Prostate gland (tissue), 2 donors: ENCODE measurements around the gene GPRC5A. TPM values are rescaled to one million over a fixed set of nuclear protein-coding genes. Genes with fewer than 3 reads are reported as not detected.

Experiments
- DNase-seq: peaks from one replicate; pipeline ENCODE4 v3.0.0-alpha.2; 2019; ENCODE audit warnings: low spot score
- H3K27ac ChIP-seq, 2 donors: fragments of 200-600 bp; sonication (generic); 2 replicates each; pipeline ENCODE4 v1.5.1; 2017 to 2019
- H3K27me3 ChIP-seq: fragments of 200-600 bp; sonication (generic); replicated peaks from 2 replicates; pipeline ENCODE4 v1.5.1; 2019; ENCODE audit not compliant: insufficient read depth
- H3K36me3 ChIP-seq, 2 donors: fragments of 200-600 bp; sonication (generic); 1 replicate in 1 of 2; 2 replicates in 1 of 2; pipeline versions ENCODE4 v1.5.1 to v1.8.1; 2017 to 2019
- H3K4me1 ChIP-seq: fragments of 200-600 bp; sonication (generic); replicated peaks from 2 replicates; pipeline ENCODE4 v1.5.1; 2019
- H3K4me3 ChIP-seq, 2 donors: fragments of 200-600 bp; sonication (generic); 2 replicates each; pipeline ENCODE4 v1.5.1; 2017 to 2019
- H3K9me3 ChIP-seq: fragments of 200-600 bp; sonication (generic); 2 replicates; pipeline ENCODE4 v1.5.1; 2017
- POLR2A ChIP-seq: fragments of 450-650 bp; IDR thresholded peaks from one replicate; pipeline ENCODE4 v1.6.1; 2016; ENCODE audit warnings: antibody characterized with exemption, mild to moderate bottlenecking
- POLR2AphosphoS5 ChIP-seq: sonication (generic); formaldehyde crosslinking; IDR thresholded peaks from one replicate; pipeline ENCODE4 v1.6.1; 2017; ENCODE audit warnings: antibody characterized with exemption
- WGBS: methylation state at CpG from one replicate; pipeline ENCODE4 v1.1.5; 2018; 5-methylcytosine and 5-hydroxymethylcytosine counted together
- intact Hi-C: fragments of 100-400 bp; cut with DNase I; formaldehyde crosslinking; loops from one replicate; pipeline ENCODE4 v1.14.2; 2022
- total RNA-seq, 2 donors: library from RNA; depleted of rRNA; stranded (reverse); fragments of >200 nt; gene quantifications; one replicate each; pipeline ENCODE4 v1.1.0, GENCODE V29; 2016
- TF ChIP-seq, protein P1 (sequence below), 4 experiments: fragments of 200-600 bp in 2 of 4; fragments of 450-650 bp in 2 of 4; sonication (generic) in 2 of 4; IDR thresholded peaks; 1 replicate in 3 of 4; 2 replicates in 1 of 4; pipeline ENCODE4 v1.5.1; 2016 to 2019; ENCODE audit warnings: antibody characterized with exemption in 4 of 4, mild to moderate bottlenecking in 2 of 4, moderate library complexity in 2 of 4

GPRC5A gene
- total RNA-seq, 2 donors from 2014 or later, result 5.4 to 22.2 TPM

DNA sequence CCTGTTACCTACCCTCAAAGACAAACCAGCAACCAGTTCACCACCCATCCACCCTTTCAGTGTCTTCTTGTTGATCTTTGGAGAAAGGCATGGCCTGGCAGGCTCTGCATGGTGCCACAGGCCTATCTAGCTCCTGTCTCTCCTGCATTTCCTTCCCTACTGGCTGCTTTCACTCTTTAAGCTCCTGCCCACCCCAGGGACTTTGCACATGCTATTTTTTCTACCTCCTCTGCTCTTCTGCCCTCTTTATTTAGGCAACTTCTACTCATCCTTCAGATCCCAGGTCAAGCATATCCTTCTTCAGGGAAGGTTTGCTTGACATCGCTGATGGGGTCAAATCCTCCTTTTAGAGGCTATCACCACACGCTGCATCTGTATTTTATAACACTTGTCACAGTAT, 27.1 kb upstream of the GPRC5A start:
- H3K27me3 ChIP-seq, result no peaks in the 10 kb centered on the region
- 96% methylated on average over 2 of the region's 2 CpGs for WGBS
- no peaks in the 10 kb centered on the region for H3K36me3 ChIP-seq
- no peaks in the 10 kb centered on the region for H3K4me1 ChIP-seq
- H3K4me3 ChIP-seq, result no peak overlapping the region
- H3K27ac ChIP-seq, result no peak overlapping the region
- no peak for DNase-seq
- intact Hi-C loops, result no loop called here
- TF ChIP-seq POLR2A, result no peak
- no peak for TF ChIP-seq POLR2AphosphoS5
- TF ChIP-seq, protein P1, sequence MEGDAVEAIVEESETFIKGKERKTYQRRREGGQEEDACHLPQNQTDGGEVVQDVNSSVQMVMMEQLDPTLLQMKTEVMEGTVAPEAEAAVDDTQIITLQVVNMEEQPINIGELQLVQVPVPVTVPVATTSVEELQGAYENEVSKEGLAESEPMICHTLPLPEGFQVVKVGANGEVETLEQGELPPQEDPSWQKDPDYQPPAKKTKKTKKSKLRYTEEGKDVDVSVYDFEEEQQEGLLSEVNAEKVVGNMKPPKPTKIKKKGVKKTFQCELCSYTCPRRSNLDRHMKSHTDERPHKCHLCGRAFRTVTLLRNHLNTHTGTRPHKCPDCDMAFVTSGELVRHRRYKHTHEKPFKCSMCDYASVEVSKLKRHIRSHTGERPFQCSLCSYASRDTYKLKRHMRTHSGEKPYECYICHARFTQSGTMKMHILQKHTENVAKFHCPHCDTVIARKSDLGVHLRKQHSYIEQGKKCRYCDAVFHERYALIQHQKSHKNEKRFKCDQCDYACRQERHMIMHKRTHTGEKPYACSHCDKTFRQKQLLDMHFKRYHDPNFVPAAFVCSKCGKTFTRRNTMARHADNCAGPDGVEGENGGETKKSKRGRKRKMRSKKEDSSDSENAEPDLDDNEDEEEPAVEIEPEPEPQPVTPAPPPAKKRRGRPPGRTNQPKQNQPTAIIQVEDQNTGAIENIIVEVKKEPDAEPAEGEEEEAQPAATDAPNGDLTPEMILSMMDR (IDR thresholded peaks at IDR 0.05), result no peak
- H3K9me3 ChIP-seq, result no peaks in the 10 kb centered on the region

DNA sequence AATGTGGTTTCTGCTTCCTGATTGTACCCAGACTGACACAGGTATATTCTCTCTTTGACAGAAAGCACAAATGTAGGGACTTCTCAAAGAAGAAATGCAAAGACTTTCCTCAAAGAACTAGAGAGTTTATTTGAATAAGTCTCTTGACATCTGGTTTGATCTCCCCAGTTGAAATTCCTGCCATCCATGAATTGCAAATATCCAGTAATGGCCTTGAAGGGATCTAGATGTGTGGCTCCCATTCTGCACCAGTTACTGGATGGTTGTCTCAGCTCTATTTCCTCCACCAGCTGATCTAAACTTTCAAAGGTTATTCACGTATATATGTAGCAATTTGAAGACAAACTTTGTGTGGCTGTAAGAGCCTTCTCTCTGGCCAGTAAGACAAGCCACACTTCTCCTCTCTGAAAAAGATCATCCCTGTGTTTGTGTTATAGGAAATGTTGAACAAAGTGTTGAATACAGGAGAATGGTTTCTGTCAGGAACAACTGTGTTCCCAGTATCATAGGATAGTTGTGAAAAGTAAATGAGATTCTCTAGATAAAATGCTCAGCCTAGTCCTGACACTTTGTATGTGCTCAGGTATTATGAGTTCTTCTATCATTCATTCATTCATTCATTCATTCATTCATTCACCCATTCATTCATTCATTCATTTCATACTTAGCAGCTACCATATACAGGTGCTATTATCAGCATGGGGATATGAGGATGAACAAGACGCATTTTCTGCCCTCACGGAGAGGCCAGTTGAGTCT, 22.7 kb upstream of the GPRC5A start:
- no peak for DNase-seq
- no peaks in the 10 kb centered on the region for H3K36me3 ChIP-seq
- WGBS, result 96% methylated on average over 3 of the region's 3 CpGs
- H3K27me3 ChIP-seq, result no peaks in the 10 kb centered on the region
- intact Hi-C loops, result no loop called here
- no peak overlapping the region for H3K27ac ChIP-seq
- H3K9me3 ChIP-seq, result no peaks in the 10 kb centered on the region
- H3K4me1 ChIP-seq, result peaks cover 2% of the 10 kb centered on the region
- no peak overlapping the region for H3K4me3 ChIP-seq
- no peak for TF ChIP-seq POLR2AphosphoS5
- TF ChIP-seq POLR2A, result no peak
- TF ChIP-seq, protein P1 (IDR thresholded peaks at IDR 0.05), result no peak

DNA sequence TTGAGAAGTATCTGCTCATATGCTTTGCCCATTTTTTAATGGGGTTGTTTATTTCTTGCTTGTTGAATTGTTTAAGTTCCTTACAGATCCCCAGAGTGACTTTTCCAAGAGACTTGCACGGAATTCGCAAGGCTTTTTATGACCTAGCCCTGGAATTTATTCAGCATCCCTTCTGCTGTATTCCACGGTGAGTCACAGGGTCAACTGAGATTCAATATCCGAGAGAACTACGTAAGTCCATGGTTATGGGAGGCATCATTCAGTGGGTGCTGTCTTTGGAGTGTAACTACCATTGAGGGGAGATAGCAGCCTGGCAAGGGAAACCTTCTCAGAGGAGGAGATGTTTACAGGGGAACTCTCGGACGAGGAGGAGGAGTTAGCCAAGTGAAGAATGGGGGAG, 20.9 kb upstream of the GPRC5A start:
- Histone ChIP-seq H3K9me3 (no peaks in the 10 kb centered on the region), H3K27ac (no peak overlapping the region), H3K4me3 (no peak overlapping the region), H3K27me3 (no peaks in the 10 kb centered on the region), H3K4me1 (peaks cover 2% of the 10 kb centered on the region), H3K36me3 (no peaks in the 10 kb centered on the region)
- WGBS, result 87% methylated on average over 7 of the region's 7 CpGs
- DNase-seq, result no peak
- TF ChIP-seq, protein P1 (IDR thresholded peaks at IDR 0.05), result no peak
- no peak for TF ChIP-seq POLR2A
- TF ChIP-seq POLR2AphosphoS5, result no peak
- intact Hi-C loops, result no loop called here

DNA sequence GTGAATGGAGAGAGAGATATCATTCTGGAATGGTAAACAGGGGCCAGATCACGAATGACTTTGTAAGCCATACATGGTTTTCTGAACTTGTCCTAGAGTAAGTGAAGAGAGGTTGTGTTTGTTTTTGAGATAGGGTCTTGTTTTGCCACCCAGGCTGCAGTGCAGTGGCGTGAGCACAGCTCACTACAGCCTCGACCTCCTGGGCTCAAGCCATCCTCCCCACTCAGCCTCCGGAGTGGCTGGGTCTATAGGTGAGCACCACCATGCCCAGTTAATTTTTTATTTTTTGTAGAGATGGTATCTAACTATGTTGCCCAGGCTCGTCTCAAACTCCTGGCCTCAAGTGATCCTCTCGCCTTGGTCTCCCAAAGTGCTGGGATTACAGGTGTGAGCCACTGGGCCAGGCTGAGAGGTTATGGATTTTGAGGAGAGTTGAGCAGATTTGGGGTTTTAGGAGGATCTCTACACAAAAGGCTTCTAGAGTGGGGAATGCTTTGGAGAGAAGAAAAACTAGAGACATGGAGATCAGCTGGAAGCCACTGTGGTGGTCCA, 19.7 kb upstream of the GPRC5A start:
- WGBS, result 91% methylated on average over 6 of the region's 6 CpGs
- Histone ChIP-seq H3K4me1 (peaks cover 2% of the 10 kb centered on the region), H3K27ac (peak overlapping the region in 1 of 2 donors; percentile 18), H3K36me3 (no peaks in the 10 kb centered on the region), H3K27me3 (no peaks in the 10 kb centered on the region), H3K9me3 (no peaks in the 10 kb centered on the region), H3K4me3 (no peak overlapping the region)
- no peak for DNase-seq
- intact Hi-C loops, result no loop called here
- TF ChIP-seq POLR2A (no peak), POLR2AphosphoS5 (no peak)
- TF ChIP-seq, protein P1 (IDR thresholded peaks at IDR 0.05), result no peak
